Measurements from ENCODE around the gene BCL10.

BCL10 gene

DNA sequence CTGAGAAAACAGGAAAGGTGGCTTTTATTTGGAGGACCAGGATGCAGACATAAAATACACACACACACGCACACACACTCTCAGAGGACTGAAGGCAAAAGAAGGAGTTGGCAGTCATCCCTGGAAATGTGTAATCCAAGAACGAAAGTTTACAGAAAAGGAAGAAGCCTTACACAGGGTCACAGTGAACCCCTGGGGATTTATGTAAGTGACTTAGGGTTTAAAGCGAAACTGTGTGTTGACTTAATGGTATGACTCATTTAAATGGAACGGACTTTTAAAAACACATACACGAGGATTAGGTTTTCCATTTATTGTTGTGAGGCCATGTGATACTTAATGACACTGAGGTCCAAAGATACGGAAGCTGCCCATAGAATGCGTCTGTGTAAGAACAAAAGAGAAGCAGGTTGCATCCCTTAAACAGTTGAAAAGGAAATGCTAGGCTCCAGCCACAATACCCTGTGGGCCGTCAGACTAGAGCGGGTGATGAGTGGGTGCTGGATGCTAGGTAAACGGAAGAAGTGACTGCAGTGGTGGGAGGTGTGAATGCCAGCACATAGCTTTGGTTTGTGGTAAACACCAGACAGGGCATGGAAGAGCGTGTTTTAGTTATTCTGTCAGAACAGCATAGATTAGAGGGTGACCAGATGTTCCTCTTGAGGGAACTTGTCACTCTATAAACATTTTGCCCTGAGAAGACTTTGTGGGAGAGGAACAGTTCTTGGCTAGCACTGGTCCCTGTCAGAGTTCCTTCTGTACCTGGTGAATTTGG is 21.6 kb upstream of the BCL10 start:
- peak; percentile 83 for DNase-seq

- no peak for DNase-seq
Measured at GRCh38 chr1:85297538-85297854, 21.1 kb upstream of the BCL10 start.

- no peak for DNase-seq
Measured at GRCh38 chr1:85296980-85297379, 20.5 kb upstream of the BCL10 start.

DNA sequence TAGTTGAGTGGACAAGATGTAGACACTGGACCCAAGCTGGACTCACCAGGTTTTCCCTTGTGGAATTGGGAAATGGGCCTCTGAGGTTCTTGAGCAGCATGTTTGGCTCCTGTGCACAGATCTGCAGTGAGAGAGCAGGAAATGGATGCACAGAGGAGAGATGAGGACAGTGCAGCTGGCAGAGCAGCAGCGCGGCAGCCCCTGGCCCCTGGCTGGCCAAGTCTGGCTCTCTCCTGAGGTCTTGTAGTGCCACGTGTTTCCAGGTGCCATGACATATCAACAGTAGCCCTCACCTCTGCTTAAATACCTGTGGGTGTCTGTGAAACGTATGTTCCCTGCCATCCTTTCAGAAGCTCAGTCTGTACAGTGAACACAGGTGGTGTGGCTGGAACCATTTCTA is 19.2 kb upstream of the BCL10 start:
- no peak for DNase-seq

- no peak for DNase-seq
Measured at GRCh38 chr1:85295006-85295431, 18.6 kb upstream of the BCL10 start.

- DNase-seq = no peak
Measured at GRCh38 chr1:85290826-85291225, 14.4 kb upstream of the BCL10 start.

GRCh38 chr1:85289848-85290335 is 13.5 kb upstream of the BCL10 start:
- DNase-seq = no peak

GRCh38 chr1:85289207-85289847 is 12.9 kb upstream of the BCL10 start:
- no peak for DNase-seq

DNA sequence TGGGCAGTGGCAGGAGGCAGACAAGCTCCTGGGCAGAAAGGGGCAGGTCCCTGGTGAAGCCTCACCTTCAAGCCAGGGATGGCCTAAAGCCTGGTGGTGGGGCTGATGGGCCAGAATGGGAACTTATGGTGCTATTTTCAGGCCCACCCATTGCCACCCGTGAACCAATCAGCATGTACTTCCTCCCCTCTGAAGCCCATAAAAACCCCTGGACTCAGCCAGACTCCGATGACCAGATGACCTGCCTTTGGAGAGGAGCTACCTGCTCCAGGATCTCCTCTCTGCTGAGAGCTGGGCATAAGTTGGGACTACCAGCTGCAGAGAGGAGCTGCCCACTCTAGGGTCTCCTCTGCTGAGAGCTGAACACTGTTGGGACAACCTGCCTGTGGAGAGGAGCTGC is 7.8 kb upstream of the BCL10 start:
- no peak for DNase-seq

GRCh38 chr1:85283475-85284199 is 7.2 kb upstream of the BCL10 start:
- DNase-seq = no peak

DNA sequence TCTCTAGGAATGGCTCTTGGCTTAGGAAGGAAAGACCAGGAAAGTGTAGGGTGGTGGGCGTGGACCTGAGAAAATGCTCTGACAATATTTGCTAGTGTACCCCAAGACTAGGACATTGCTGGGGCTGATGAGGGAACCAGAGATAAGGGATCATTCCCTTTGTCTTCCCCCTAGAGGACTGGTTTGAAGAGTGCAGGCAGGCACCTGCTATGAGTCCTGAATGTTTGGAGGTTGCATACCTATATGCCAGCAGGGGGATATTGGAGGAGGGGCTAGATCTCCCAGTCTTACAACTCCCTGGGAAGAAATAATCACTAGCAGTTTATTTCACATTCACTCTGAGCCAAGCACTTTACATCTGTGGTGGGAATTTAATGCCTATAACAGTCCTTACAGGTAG is 6.0 kb upstream of the BCL10 start:
- DNase-seq = no peak

DNA sequence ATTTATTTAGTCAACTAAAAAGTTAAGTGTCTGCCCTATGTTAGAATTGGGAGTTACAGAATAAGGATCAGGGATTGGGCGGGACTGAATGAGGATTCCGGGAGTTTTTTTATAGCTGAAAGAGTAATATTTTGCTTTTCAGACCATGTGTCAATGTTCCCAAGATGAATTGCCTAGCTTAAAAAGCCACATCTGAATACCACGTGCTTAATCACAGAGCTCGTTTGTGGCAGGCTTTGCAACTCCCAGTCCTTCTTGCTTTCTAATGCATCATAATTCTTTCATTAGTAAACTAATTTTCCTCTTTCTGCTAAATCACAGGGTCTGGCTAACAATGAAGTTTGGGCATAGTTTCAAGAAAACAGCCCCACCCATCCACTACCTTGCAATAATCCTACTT is 4.2 kb upstream of the BCL10 start:
- no peak for DNase-seq

- DNase-seq = no peak
Measured at GRCh38 chr1:85279458-85280080, 3.1 kb upstream of the BCL10 start.

DNA sequence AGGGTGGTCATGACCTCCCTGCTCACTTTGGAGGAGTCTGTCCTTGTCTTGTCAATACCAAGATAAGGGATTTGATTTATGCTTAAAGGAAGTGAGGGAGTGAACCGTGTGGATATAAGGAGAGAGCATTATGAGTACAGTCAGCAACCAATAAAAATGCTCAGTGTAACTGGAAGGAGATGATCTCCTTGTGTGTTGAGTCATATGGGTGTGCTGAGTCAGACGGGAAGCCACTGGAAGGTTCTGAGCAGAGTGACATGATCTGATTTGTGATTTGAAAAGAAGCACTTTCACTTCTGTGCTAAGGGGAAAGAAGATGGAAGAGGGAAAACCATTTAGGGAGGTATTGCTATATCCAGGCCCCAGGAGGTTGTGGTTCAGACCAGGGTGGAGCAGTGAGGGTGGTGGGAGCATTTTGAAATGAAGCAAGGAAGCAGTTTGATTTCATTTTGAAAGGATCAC is 2.5 kb upstream of the BCL10 start:
- DNase-seq = no peak

DNA sequence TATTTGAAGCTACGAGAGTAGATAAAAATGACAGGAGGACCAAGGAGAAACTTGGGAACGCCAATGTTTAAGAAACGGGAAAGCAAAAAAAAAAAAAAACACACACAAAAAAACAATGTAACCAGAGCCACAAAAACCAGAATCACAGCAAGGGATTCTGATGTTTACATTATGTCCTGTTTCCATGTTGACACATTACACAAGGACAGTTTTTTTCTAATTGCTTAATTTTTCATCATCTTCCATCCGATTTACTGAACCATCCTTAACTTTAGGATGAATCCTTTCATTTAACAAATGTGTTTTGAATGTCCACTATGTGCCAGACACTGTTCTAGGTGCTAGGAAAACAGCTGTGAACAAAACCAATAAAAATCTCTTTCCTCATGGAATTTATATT is 1.4 kb upstream of the BCL10 start:
- no peak for DNase-seq

- DNase-seq = no peak
Measured at GRCh38 chr1:85276978-85277639, 677 bp upstream of the BCL10 start.

DNA sequence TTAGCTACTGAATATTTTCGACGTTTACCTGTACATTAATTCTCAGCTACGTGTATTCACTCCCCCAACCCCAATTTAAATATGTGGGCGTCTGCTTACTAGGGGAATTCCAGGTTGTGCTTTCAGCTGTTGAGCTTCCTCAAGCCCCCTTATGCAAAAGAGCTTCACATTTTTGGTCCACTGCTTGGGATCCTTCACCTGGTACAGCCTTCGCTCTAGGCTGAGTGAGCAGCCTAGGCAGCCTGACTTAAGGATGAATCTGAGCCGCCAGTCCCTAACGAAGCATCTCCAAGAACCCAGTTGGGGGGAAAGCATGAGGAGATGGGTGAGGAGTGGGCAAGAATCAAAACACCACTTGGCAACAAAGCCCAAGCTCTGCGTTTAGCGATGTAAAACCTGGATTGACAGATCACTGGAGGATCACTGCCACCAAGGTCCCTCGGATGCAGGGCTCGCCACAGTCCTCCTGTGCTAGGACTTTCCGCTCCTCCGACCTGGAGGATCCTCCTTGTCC is 674 bp downstream of the BCL10 start:
- DNase-seq = no peak

GRCh38 chr1:85274969-85275453 is 1.4 kb downstream of the BCL10 start:
- DNase-seq = no peak

DNA sequence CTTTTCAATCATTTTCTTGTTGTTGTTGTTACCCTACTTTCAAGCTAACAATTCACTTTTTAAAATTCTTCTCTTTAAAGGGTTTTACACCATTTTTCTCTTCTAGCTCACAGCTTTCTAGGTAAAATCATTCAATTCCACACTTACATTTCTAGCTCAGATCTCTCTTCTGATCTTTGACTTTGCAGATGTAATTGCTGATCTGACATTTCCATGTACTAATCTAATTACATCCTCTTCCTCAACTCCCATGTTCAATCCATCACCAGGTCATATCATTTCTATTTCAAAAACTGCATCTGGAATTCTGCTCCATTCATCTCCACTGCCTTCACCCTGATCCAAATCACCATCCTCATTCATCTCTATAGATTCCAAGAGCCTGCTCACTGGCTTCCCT is 3.0 kb downstream of the BCL10 start:
- DNase-seq = no peak

DNA sequence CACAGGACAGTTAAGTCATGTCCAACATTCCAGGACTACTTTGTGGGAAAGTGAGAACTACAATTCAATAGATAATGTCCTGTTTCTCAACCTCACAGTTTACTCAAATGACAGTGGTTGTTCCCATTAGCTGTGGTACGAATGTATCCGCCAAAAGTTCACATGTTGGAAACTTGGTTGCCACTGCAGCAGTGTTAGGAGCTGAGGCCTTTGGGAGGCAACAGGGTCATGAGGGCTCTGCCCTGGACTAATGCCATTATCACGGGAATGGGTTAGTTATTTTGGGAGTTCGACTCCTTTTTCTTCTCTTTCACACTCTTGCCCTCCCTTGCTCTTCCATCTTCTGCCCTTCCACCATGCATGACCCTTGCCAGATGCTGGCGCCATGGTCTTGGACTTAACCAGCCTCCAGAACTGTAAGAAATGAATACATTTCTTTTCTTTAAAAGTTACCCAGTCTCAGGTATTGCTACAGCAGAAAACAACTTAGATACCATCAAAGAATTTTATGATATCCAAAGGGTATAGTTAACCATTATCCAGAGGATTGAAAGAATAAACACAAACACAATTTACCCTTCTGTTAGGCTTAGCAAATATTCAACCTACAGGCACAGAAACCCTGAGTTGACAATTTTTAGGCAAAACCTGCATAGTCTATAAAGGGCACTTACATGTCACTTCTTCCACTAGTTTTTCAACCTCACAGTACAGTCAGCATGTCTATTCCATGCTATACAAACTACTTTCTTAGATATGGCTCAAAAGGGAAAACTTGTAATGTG is 7.4 kb downstream of the BCL10 start:
- DNase-seq = no peak

- DNase-seq = no peak
Measured at GRCh38 chr1:85267313-85267712, 9.1 kb downstream of the BCL10 start.

GRCh38 chr1:85264150-85264549 is 12.3 kb downstream of the BCL10 start:
- DNase-seq = no peak
